ENCODE results near the gene SCARF2.
"Not testable (repeated sequence)": the region's sequence is repeated elsewhere in the genome, so short reads cannot be mapped to it uniquely, and the experiment has no call there.

The SCARF2 gene

GRCh38 chr22:20463324-20464095 lies 25.9 kb upstream of the SCARF2 start:
- no peak for DNase-seq

- DNase-seq = no peak
These were observed 22.2 kb upstream of the SCARF2 start for GRCh38 chr22:20459862-20460261.

GRCh38 chr22:20459152-20459542 lies 21.5 kb upstream of the SCARF2 start:
- no peak for DNase-seq

GRCh38 chr22:20458530-20459151 lies 21.0 kb upstream of the SCARF2 start:
- no peak for DNase-seq

GRCh38 chr22:20457506-20458240 lies 20.0 kb upstream of the SCARF2 start:
- no peak for DNase-seq

- DNase-seq = no peak
These were observed 19.1 kb upstream of the SCARF2 start for GRCh38 chr22:20456722-20457076.

- DNase-seq = peak; percentile 85
These were observed 18.6 kb upstream of the SCARF2 start for GRCh38 chr22:20456064-20456721.

GRCh38 chr22:20455709-20456063 lies 18.1 kb upstream of the SCARF2 start:
- DNase-seq = no peak

- DNase-seq = no peak
These were observed 15.6 kb upstream of the SCARF2 start for GRCh38 chr22:20453222-20453621.

- no peak for DNase-seq
These were observed 14.3 kb upstream of the SCARF2 start for GRCh38 chr22:20451920-20452319.

- not testable (repeated sequence) for DNase-seq
These were observed 13.6 kb upstream of the SCARF2 start for GRCh38 chr22:20451129-20451778.

GRCh38 chr22:20450551-20450906 lies 12.9 kb upstream of the SCARF2 start:
- DNase-seq = no peak

- DNase-seq = no peak
These were observed 12.4 kb upstream of the SCARF2 start for GRCh38 chr22:20449819-20450550.

GRCh38 chr22:20448630-20449029 lies 11.0 kb upstream of the SCARF2 start:
- peak; percentile 45 for DNase-seq

- no peak for DNase-seq
These were observed 8.9 kb upstream of the SCARF2 start for GRCh38 chr22:20446383-20446970.

- DNase-seq = no peak
These were observed 6.7 kb upstream of the SCARF2 start for GRCh38 chr22:20444325-20444724.

GRCh38 chr22:20442485-20443284 lies 5.1 kb upstream of the SCARF2 start:
- DNase-seq = no peak

- no peak for DNase-seq
These were observed 4.2 kb upstream of the SCARF2 start for GRCh38 chr22:20441631-20442484.

GRCh38 chr22:20440637-20441591 lies 3.3 kb upstream of the SCARF2 start:
- no peak for DNase-seq
